HCT116 (cell line): ENCODE data around the gene APPBP2. TPM values are rescaled to one million over a fixed set of nuclear protein-coding genes. Genes with fewer than 3 reads are reported as not detected.

Source experiments
- ATAC-seq: fragments of 200-7000 bp; cut with Tn5 transposase; 2 replicates; pipeline ENCODE4 v1.9.1; 2020; ENCODE audit warnings: mild to moderate bottlenecking, moderate library complexity
- BruUV-seq: library from RNA; stranded (reverse); fragments of 400-500 nt; replicated peaks from 2 replicates; lab custom pipeline; 2021; lab: Mats Ljungman, UMichigan
- CTCF ChIA-PET: fragments of 300-600 bp; sonication (Branson Sonifier 250); formaldehyde crosslinking; loops from one replicate; lab custom pipeline; 2021; ENCODE audit warnings: antibody characterized with exemption; lab: Charles Lee
- POLR2A ChIA-PET: fragments of 300-600, 350-600 bp; sonication (Branson Sonifier 250); formaldehyde crosslinking; loops from one replicate; lab custom pipeline; 2021; ENCODE audit warnings: antibody characterized with exemption; lab: Charles Lee
- RAD21 ChIA-PET, 2 experiments: fragments of 300-600 bp; sonication (Branson Sonifier 250); formaldehyde crosslinking; loops; one replicate each; lab custom pipeline; 2023; ENCODE audit warnings: low total read pairs in 2 of 2; ENCODE audit not compliant: uncharacterized antibody in 2 of 2, unreplicated experiment in 2 of 2, low non-redundant PET in 1 of 2; lab: Charles Lee
- DNase-seq: peaks from one replicate; pipeline ENCODE4 v3.0.0-alpha.2; 2010; ENCODE audit warnings: low read depth, low spot score
- H2AFZ ChIP-seq: fragments of 200-600 bp; shearing (Covaris generic), sonication (generic); 2 replicates; pipeline ENCODE4 v1.6.1; 2017; ENCODE audit warnings: low read depth, mixed run types, mixed read lengths, antibody characterized with exemption, low read length; ENCODE audit not compliant: poor library complexity, severe bottlenecking
- H3K27ac ChIP-seq: 2 replicates; pipeline ENCODE4 v1.5.1; 2012; ENCODE audit warnings: low read depth, low read length
- H3K27me3 ChIP-seq: fragments of 200-600 bp; sonication (generic); 2 replicates; pipeline ENCODE4 v1.6.1; 2016; ENCODE audit warnings: mixed run types, low read length, mixed read lengths; ENCODE audit not compliant: insufficient read depth
- H3K36me3 ChIP-seq, 2 experiments: fragments of 200-500 bp in 1 of 2; fragments of 200-600 bp in 1 of 2; sonication (Bioruptor generic) in 1 of 2; sonication (generic) in 1 of 2; 2 replicates each; pipeline versions ENCODE4 v1.5.1 to v1.6.1; 2014 to 2016; ENCODE audit warnings: low read length in 2 of 2, inconsistent platforms in 1 of 2, mixed read lengths in 1 of 2, mixed run types in 1 of 2; ENCODE audit not compliant: insufficient read depth in 2 of 2, control insufficient read depth in 1 of 2
- H3K4me1 ChIP-seq, 2 experiments: fragments of 200-600 bp in 1 of 2; sonication (generic) in 1 of 2; 2 replicates each; pipeline versions ENCODE4 v1.5.1 to v1.6.1; 2012 to 2017; ENCODE audit warnings: low read length in 2 of 2, inconsistent platforms in 1 of 2, mild to moderate bottlenecking in 1 of 2, mixed read lengths in 1 of 2, mixed run types in 1 of 2, moderate library complexity in 1 of 2; ENCODE audit not compliant: insufficient read depth in 2 of 2, control insufficient read depth in 1 of 2
- H3K4me2 ChIP-seq: fragments of 200-600 bp; sonication (generic); 2 replicates; pipeline ENCODE4 v1.6.1; 2017; ENCODE audit warnings: mixed run types, low read length, mixed read lengths
- H3K4me3 ChIP-seq, 2 experiments: fragments of 200-600 bp in 1 of 2; sonication (generic) in 1 of 2; replicated peaks in 1 of 2; 2 replicates each; pipeline ENCODE4 v1.5.1; 2011 to 2016; ENCODE audit warnings: low read length in 2 of 2, control low read depth in 1 of 2, low read depth in 1 of 2, mild to moderate bottlenecking in 1 of 2, mixed read lengths in 1 of 2, mixed run types in 1 of 2
- H3K79me2 ChIP-seq: fragments of 200-600 bp; sonication (generic); 2 replicates; pipeline ENCODE4 v1.6.1; 2017; ENCODE audit warnings: mild to moderate bottlenecking, mixed run types, low read length, moderate library complexity, mixed read lengths; ENCODE audit not compliant: insufficient read depth
- H3K9ac ChIP-seq: fragments of 200-600 bp; sonication (generic); 2 replicates; pipeline ENCODE4 v1.6.1; 2016; ENCODE audit warnings: low read length, mixed read lengths
- H3K9me2 ChIP-seq: fragments of 200-600 bp; sonication (generic), shearing (Covaris generic); 2 replicates; pipeline ENCODE4 v1.6.1; 2017; ENCODE audit warnings: mixed run types, mild to moderate bottlenecking, moderate library complexity; ENCODE audit not compliant: insufficient read depth
- H3K9me3 ChIP-seq, 2 experiments: fragments of 200-500 bp in 1 of 2; fragments of 200-600 bp in 1 of 2; sonication (Bioruptor generic) in 1 of 2; sonication (generic) in 1 of 2; 2 replicates each; pipeline ENCODE4 v1.6.1; 2014 to 2017; ENCODE audit warnings: low read length in 2 of 2, mixed read lengths in 2 of 2, inconsistent platforms in 1 of 2, low read depth in 1 of 2, mild to moderate bottlenecking in 1 of 2, mixed run types in 1 of 2, moderate library complexity in 1 of 2; ENCODE audit not compliant: control insufficient read depth in 1 of 2, insufficient read depth in 1 of 2
- H4K20me1 ChIP-seq: fragments of 200-600 bp; sonication (generic), shearing (Covaris generic); 2 replicates; pipeline ENCODE4 v1.6.1; 2017; ENCODE audit warnings: mixed run types, mild to moderate bottlenecking, moderate library complexity; ENCODE audit not compliant: insufficient read depth
- CBX3 ChIP-seq: IDR thresholded peaks from 2 replicates; pipeline ENCODE4 v1.6.1; 2012; ENCODE audit warnings: low read depth
- CEBPB ChIP-seq: IDR thresholded peaks from 2 replicates; pipeline ENCODE4 v1.6.1; 2012; ENCODE audit warnings: low read depth
- EGR1 ChIP-seq: IDR thresholded peaks from 2 replicates; pipeline ENCODE4 v1.6.1; 2012; ENCODE audit warnings: low read depth
- EZH2 ChIP-seq: fragments of 200-600 bp; sonication (generic); IDR thresholded peaks from 2 replicates; pipeline ENCODE4 v1.6.1; 2017; ENCODE audit warnings: antibody characterized with exemption, mixed run types
- EZH2phosphoT487 ChIP-seq: fragments of 200-600 bp; IDR thresholded peaks from 2 replicates; pipeline ENCODE4 v1.6.1; 2018; ENCODE audit warnings: antibody characterized with exemption, borderline replicate concordance
- FOSL1 ChIP-seq: IDR thresholded peaks from 2 replicates; pipeline ENCODE4 v1.6.1; 2012; ENCODE audit warnings: low read depth
- MAX ChIP-seq: IDR thresholded peaks from 2 replicates; pipeline ENCODE4 v1.6.1; 2012
- POLR2A ChIP-seq: IDR thresholded peaks from 2 replicates; pipeline ENCODE4 v1.7.0; 2011; ENCODE audit warnings: borderline replicate concordance; ENCODE audit not compliant: insufficient read depth, insufficient read length; ENCODE audit errors: extremely low read depth
- RAD21 ChIP-seq: IDR thresholded peaks from 2 replicates; pipeline ENCODE4 v1.6.1; 2012; ENCODE audit warnings: low read depth, mild to moderate bottlenecking
- SIN3A ChIP-seq: IDR thresholded peaks from 2 replicates; pipeline ENCODE4 v1.6.1; 2012; ENCODE audit warnings: low read depth
- SP1 ChIP-seq: IDR thresholded peaks from 2 replicates; pipeline ENCODE4 v1.6.1; 2012; ENCODE audit warnings: low read depth
- SRF ChIP-seq: IDR thresholded peaks from 2 replicates; pipeline ENCODE4 v1.6.1; 2012; ENCODE audit warnings: low read depth
- TCF7L2 ChIP-seq: IDR thresholded peaks from 2 replicates; pipeline ENCODE4 v1.7.0; 2011; ENCODE audit warnings: borderline replicate concordance, inconsistent platforms; ENCODE audit not compliant: insufficient read depth, insufficient read length; ENCODE audit errors: extremely low read depth
- YY1 ChIP-seq: IDR thresholded peaks from 2 replicates; pipeline ENCODE4 v1.6.1; 2011; ENCODE audit warnings: low read length, low read depth, moderate library complexity, mild to moderate bottlenecking; ENCODE audit not compliant: insufficient replicate concordance; ENCODE audit errors: extremely low read depth
- ZFX ChIP-seq: fragments of 450-650 bp; IDR thresholded peaks from 2 replicates; pipeline ENCODE4 v1.6.1; 2017
- intact Hi-C: fragments of 100-400 bp; cut with micrococcal nuclease; formaldehyde crosslinking; loops from 2 replicates; pipeline ENCODE4 v1.10.0; 2022
- total RNA-seq: library from RNA; stranded (reverse); gene quantifications from one replicate; pipeline ENCODE4 v1.2.1, GENCODE V29; 2021; ENCODE audit not compliant: unreplicated experiment
- TF ChIP-seq, protein P1 (sequence below): IDR thresholded peaks from 2 replicates; pipeline ENCODE4 v1.6.1; 2011; ENCODE audit warnings: mild to moderate bottlenecking, low read length, moderate library complexity; ENCODE audit not compliant: insufficient replicate concordance; ENCODE audit errors: extremely low read depth

APPBP2 gene
- total RNA-seq, 1 experiment from 2014 or later, result 35.8 TPM

- Histone ChIP-seq H3K27me3 (no peaks in the 10 kb centered on the region), H3K79me2 (no peaks in the 10 kb centered on the region), H3K9me2 (no peaks in the 10 kb centered on the region), H3K9me3 (no peaks in the 10 kb centered on the region), H3K4me1 (no peaks in the 10 kb centered on the region), H2AFZ (no peak overlapping the region), H3K4me3 (no peak overlapping the region), H3K36me3 (no peaks in the 10 kb centered on the region), H4K20me1 (no peaks in the 10 kb centered on the region), H3K27ac (no peak overlapping the region), H3K9ac (no peak overlapping the region), H3K4me2 (no peak overlapping the region)
- BruUV-seq, result no TSS peak
- CTCF ChIA-PET, result no interaction called here
- TF ChIP-seq SIN3A (no peak), EZH2phosphoT487 (no peak), POLR2A (no peak), CEBPB (no peak), CBX3 (no peak), FOSL1 (no peak), SP1 (no peak), MAX (no peak), TCF7L2 (no peak), ZFX (no peak), EGR1 (no peak), YY1 (no peak), EZH2 (no peak), SRF (no peak), RAD21 (no peak)
- TF ChIP-seq, protein P1, sequence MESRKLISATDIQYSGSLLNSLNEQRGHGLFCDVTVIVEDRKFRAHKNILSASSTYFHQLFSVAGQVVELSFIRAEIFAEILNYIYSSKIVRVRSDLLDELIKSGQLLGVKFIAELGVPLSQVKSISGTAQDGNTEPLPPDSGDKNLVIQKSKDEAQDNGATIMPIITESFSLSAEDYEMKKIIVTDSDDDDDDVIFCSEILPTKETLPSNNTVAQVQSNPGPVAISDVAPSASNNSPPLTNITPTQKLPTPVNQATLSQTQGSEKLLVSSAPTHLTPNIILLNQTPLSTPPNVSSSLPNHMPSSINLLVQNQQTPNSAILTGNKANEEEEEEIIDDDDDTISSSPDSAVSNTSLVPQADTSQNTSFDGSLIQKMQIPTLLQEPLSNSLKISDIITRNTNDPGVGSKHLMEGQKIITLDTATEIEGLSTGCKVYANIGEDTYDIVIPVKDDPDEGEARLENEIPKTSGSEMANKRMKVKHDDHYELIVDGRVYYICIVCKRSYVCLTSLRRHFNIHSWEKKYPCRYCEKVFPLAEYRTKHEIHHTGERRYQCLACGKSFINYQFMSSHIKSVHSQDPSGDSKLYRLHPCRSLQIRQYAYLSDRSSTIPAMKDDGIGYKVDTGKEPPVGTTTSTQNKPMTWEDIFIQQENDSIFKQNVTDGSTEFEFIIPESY, result no peak
- intact Hi-C loops, result no loop called here
- POLR2A ChIA-PET, result no interaction called here
- ATAC-seq, result no peak
- RAD21 ChIA-PET, result no interaction called here
- no peak for DNase-seq
Measured at GRCh38 chr17:60423865-60424264, 102.2 kb downstream of the APPBP2 start.
